Measurements from ENCODE around the gene ROBO1.

Gene ROBO1

DNA sequence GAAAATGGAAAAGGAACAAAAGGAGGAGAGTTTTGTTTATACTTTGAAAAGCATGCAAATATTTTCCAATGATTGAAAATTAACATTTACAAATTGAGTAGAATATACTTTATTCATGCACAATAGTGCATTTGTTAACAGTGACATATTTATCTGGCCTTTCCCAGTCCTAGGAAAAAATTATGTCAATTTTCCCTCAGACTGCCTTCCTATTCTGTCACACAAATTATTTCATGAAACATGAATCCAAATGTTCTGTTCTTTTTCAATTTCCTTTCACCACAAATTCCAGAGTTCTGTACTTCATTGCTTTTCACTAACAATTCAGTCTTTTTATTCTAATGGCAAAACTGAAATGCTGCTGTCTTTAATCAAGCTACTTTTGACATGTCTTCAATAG, 945.1 kb downstream of the ROBO1 start:
- no peak for DNase-seq

DNA sequence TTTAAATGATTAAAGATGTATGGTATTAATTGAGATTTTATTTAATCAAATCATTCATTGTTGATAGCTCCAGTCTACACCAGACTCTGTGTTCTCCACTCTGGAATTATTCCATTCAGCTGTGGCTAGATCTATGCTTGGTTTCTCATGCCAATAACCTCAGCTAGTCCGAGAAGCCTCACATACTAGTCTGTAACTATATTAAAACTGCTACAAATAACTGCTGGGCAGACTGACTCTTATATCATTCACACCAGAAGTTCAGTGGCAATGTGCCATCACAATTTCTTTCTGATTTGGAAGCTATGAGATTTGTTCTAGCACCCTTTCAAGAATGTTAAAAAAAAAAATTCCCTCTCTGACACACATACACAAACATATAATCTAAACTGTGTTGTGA, 947.3 kb downstream of the ROBO1 start:
- DNase-seq: no peak

GRCh38 chr3:78818161-78818985, 949.4 kb downstream of the ROBO1 start:
- DNase-seq: no peak

GRCh38 chr3:78814893-78815562, 952.8 kb downstream of the ROBO1 start:
- no peak for DNase-seq

GRCh38 chr3:78812166-78812565, 955.6 kb downstream of the ROBO1 start:
- DNase-seq: no peak

DNA sequence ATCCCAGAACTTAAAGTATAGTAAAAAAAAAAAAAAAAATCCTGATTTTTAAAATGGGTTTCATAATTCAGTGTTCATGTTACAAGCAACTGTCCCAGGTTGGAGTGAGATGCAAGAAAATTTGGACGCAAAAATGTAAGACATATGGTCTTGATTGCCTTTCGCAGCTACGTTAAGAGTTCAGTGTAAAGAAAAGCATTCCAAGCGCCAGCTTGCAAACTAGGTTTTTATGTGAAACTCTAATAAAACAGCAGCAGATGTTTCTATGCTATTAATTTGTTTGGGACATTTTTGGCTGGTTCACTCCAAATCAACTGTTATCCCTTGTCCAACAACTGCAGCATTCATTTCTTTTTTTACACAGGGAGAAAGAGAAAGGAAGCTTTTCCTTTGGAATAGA, 957.8 kb downstream of the ROBO1 start:
- peak; percentile 84 for DNase-seq

GRCh38 chr3:78804251-78805037, 963.4 kb downstream of the ROBO1 start:
- no peak for DNase-seq

GRCh38 chr3:78802562-78802930, 965.3 kb downstream of the ROBO1 start:
- DNase-seq: no peak

DNA sequence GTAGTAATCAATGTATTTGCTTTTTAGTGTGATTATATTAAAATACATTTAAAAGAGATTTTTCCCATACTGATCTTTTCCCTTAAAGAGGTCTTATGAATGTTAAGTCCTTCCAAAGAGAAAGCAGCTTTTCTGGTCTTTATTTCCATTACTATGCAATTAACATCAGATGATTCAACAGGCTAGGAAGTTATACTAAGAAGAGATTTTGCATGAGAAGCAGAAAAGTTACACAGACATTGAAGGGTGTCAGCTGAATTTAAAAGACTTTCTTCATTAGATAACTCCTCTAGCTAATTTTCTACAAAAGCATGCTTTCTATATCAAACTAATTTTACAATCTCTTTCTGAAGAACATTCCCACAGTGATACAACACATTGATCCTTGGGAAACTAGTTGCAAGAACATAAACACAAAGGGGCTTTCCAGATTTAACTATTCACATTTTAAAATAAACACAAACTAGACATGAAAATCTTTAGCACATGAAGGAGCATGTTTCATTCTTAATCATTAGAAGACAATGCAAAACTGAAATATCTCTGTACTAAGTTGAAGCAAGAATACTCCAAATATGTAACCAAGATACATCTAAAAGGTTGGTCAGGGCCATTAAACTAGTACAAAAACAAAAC, 965.8 kb downstream of the ROBO1 start:
- no peak for DNase-seq

- DNase-seq: no peak
Observed at GRCh38 chr3:78799681-78800080, 968.1 kb downstream of the ROBO1 start.

DNA sequence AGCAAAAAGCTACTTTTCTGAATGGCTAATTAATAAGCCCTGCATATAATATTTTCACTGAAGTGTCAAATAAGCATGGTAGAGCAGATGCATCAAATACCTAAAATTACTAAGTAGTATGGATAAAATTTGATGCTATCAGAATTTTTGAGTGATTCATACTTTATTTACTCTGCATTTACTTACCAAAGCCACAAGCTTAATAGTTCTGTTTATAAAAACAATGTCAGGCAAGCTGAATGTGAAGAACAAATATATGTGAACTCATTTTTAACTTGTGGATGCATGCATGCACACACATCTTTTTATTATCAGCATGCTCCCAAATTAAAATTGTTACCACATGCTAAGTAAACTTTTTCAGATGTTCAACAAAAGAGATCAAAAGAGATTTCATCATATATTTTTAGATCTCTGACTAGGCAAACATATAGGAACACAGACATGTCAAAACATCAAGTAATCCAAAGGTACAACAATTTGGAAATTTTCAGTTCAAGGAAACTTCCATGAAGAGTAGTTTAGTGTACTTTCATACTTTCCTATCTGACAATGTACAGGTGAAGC, 969.4 kb downstream of the ROBO1 start:
- DNase-seq: no peak

DNA sequence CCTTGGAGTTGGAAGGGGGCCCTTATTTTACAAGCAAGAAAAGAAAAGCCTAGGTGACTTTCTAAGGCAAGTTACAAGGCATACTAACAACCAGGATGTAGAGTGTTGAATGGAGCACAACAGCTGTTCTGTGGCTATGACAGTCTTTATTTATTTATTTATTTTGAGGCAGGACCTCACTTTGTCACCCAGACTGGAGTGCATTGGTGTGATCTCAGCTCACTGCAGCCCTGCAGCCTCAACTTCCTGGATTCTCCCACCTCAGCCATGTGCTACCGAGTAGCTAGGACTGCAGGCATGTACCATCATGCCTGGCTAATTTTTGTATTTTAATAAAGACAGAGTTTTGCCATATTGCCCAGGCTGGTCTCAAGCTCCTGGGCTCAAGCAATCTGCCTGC, 973.4 kb downstream of the ROBO1 start:
- DNase-seq: no peak

- DNase-seq: no peak
Observed at GRCh38 chr3:78792733-78793132, 975.1 kb downstream of the ROBO1 start.

DNA sequence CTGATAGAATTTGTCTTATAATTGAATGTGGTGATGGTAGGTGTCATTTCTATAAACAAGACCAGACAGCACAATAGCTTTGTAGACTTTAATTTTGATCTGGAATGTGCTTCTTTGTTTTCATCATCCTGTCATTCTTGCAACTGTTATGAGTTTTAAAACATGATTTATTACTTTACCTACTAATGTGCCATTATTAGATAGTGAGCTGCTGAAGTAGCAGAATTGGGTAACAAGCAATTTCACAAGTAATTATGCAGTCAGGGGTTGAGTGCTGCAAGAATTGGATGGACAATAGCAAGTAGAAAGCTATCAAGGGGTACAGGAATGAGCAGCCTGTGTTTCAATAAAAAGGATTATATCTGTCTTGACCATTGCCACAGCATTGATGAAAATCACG, 975.6 kb downstream of the ROBO1 start:
- no peak for DNase-seq

DNA sequence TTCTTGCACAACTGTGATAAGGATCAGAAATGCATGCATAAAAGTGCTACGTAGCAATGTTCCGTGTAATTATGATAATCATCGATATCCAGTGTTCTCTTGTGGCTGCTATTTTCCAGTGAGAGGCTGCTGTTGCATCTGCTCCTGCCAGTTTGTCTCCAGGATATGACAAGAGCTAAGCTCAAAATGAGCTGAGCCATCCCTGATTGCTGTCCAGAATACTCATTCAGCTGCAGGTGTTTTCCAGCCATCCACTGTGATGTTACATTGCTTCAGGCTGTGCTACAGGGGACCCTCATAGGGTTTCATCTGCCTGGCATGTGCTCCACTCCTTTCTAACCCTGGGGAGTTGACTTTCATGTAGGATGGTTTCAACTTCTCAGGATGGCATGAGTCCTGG, 976.0 kb downstream of the ROBO1 start:
- no peak for DNase-seq

DNA sequence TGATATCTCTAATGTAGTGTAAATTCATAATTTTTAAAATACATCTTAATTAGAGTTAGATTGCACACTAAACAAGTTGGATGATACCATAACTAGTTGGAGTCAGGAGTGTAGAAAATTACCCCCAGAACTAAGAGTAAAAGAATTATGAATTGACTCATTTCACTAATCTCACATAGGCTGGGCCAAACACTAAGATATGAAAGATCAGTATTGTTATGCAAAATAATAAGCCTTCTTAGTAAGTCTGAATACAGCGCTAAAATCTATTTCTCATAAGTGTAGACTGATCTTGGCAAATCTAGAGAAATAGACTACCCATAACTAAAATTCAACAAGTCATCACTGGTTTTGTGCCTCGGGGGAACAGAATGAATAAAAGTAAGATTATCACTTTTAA, 979.0 kb downstream of the ROBO1 start:
- DNase-seq: no peak

GRCh38 chr3:78785004-78785403, 982.8 kb downstream of the ROBO1 start:
- DNase-seq: no peak

DNA sequence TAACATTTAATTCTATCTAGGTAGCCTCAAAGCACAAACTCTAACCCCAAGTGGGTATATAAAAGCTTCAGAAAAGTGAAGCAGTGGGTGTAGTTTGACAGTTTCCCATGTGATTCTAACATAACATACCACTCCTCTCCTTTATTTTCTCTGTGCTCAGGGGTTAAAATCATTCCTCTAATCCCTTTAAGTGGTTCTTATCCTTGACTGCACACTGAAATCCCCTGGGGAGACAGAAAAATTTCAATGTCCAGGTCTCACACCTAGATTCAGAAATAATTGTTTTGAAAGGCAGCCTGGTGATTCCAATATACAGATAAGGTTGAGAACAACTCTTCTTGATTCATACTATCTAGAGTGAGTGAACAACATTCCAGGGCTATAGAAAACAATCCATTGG, 986.4 kb downstream of the ROBO1 start:
- DNase-seq: no peak

DNA sequence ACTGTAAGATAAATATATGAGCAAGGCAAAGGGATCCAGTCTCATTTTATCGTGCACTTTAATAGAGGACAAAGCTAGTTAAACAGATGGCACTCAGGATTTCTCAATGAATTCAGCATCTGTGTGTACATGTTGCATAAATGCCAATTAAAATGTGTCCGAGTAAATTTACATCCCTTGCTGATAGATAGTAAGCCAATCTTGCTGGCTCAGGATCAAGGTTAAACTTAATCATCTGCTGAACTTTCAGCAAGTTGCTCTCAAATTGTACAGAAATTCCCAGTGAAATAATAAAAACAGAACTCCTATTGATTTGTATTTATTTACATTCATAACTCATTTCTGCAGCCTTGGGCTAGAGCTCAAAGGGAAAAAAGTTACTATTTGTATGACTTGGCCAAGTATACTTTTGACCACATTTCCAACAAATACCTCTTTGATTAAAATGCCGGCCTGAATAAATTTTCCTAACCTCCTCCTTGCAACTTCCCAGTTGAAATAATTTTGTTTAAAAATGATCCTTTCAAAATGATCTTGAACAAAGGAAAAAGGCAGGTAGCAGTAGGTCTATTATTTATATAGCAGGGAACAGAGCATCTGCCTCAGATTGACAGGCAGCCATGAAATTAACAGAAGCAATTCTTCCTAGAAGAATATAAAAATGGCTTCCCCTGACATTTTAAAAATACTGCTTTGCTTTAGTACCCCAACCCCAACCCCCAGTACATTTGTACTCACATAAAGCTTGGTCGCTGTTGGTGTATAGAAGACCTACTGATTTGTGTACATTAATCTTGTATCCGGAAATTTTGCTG, 1001.9 kb downstream of the ROBO1 start:
- peak; percentile 51 for DNase-seq

GRCh38 chr3:78764634-78765033, 1003.2 kb downstream of the ROBO1 start:
- DNase-seq: no peak

GRCh38 chr3:78762121-78762520, 1005.7 kb downstream of the ROBO1 start:
- DNase-seq: no peak

DNA sequence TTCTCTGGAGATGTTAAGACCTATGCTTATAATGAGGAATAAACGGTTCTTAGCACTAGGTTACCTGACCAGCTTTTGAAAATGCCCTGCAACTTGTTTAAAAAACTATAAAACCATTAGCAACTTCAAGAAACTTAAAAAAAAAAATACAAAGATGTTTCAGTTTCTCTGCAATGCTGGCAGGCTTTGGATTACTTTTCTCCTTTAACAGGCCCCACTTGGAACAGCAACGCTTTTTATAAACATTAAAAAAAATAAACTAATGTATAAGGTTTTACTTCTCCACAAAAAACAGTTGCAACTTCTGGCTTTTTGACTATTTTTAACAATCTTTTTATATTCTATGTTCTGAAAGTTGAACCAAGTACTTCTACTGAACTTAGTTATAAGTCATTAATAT, 1006.7 kb downstream of the ROBO1 start:
- no peak for DNase-seq
